K562 (cell line): ENCODE results near the gene CRACR2B. TPM values are rescaled to one million over a fixed set of nuclear protein-coding genes. Genes with fewer than 3 reads are reported as not detected.

ENCODE experiments used
- ADNP ChIP-seq: fragments of 200-800 bp; sonication (Bioruptor generic); IDR thresholded peaks from 2 replicates; pipeline ENCODE4 v1.6.1; 2016; ENCODE audit warnings: missing genetic modification characterization, missing compliant biosample characterization
- ATF7 ChIP-seq: fragments of 450-650 bp; IDR thresholded peaks from 2 replicates; pipeline ENCODE4 v1.7.1; 2014; ENCODE audit warnings: mild to moderate bottlenecking, moderate library complexity
- FUS ChIP-seq: fragments of 200-400 bp; formaldehyde crosslinking; optimal IDR thresholded peaks from 2 replicates; pipeline ENCODE3; 2017; ENCODE audit warnings: low read depth, low read length
- KAT8 ChIP-seq: fragments of 450-650 bp; IDR thresholded peaks from 2 replicates; pipeline ENCODE4 v1.6.1; 2016; ENCODE audit warnings: low read depth, mild to moderate bottlenecking
- MBD2 ChIP-seq: sonication (generic); IDR thresholded peaks from 2 replicates; pipeline ENCODE4 v1.6.1; 2016; ENCODE audit warnings: low read depth, borderline replicate concordance
- MEIS2 ChIP-seq: fragments of 450-650 bp; IDR thresholded peaks from 2 replicates; pipeline ENCODE4 v1.6.1; 2014; ENCODE audit warnings: mild to moderate bottlenecking; ENCODE audit not compliant: partially characterized antibody
- NCOA1 ChIP-seq: fragments of 450-650 bp; IDR thresholded peaks from 2 replicates; pipeline ENCODE4 v1.6.1; 2016; ENCODE audit warnings: low read depth
- PML ChIP-seq: IDR thresholded peaks from 2 replicates; pipeline ENCODE4 v1.6.1; 2012; ENCODE audit warnings: low read length, inconsistent platforms
- PREB ChIP-seq: sonication (generic); formaldehyde crosslinking; IDR thresholded peaks from 2 replicates; pipeline ENCODE4 v1.8.1; 2023; ENCODE audit warnings: mild to moderate bottlenecking, missing genetic modification reagents
- PTBP1 ChIP-seq: fragments of 200-400 bp; formaldehyde crosslinking; IDR thresholded peaks from 2 replicates; pipeline ENCODE4 v1.6.1; 2017; ENCODE audit warnings: low read depth, low read length
- PYGO2 ChIP-seq: fragments of 450-650 bp; IDR thresholded peaks from 2 replicates; pipeline ENCODE4 v1.6.1; 2016; ENCODE audit warnings: mild to moderate bottlenecking, missing genetic modification characterization, moderate library complexity, missing compliant biosample characterization
- SFPQ ChIP-seq: fragments of 200-400 bp; formaldehyde crosslinking; IDR thresholded peaks from 2 replicates; pipeline ENCODE4 v1.6.1; 2017; ENCODE audit warnings: mild to moderate bottlenecking, low read depth, low read length, moderate library complexity
- SNIP1 ChIP-seq: fragments of 450-650 bp; IDR thresholded peaks from 2 replicates; pipeline ENCODE4 v1.7.1; 2017; ENCODE audit warnings: low read depth, mild to moderate bottlenecking
- ZKSCAN1 ChIP-seq: fragments of 150-350 bp; IDR thresholded peaks from 2 replicates; pipeline ENCODE4 v1.6.1; 2016; ENCODE audit warnings: low read depth, low read length
- ZNF253 ChIP-seq: fragments of 250-450 bp; sonication (Bioruptor Pico); conservative IDR thresholded peaks from 2 replicates; pipeline ENCODE4 v1.6.1; 2021; ENCODE audit warnings: mild to moderate bottlenecking
- ZNF609 ChIP-seq: sonication (generic); formaldehyde crosslinking; IDR thresholded peaks from 2 replicates; pipeline ENCODE4 v1.8.1; 2023; ENCODE audit warnings: missing genetic modification reagents, mild to moderate bottlenecking, borderline replicate concordance
- polyA plus RNA-seq, 8 experiments: library from polyadenylated mRNA; depleted of rRNA in 4 of 8; stranded (reverse) in 5 of 8; unstranded in 3 of 8; fragments of >200 nt; fragmentation: Nextera tagmentation in 2 of 8; fragmentation: Illumina TruSeq in 1 of 8; extraction: Ambion mirVana in 2 of 8; extraction: Trizol in 1 of 8; gene quantifications; 2 replicates each; pipeline versions ENCODE4 v1.2.1 to v1.2.3, GENCODE V29; 2011 to 2014; ENCODE audit warnings: inconsistent platforms in 1 of 8, missing spikeins in 1 of 8
- total RNA-seq, 7 experiments: library from RNA; depleted of rRNA in 6 of 7; stranded (reverse); fragments of >200 nt in 6 of 7; fragmentation: Illumina TruSeq in 2 of 7; extraction: Trizol in 2 of 7; gene quantifications; 2 replicates each; pipeline versions ENCODE4 v1.2.1 to v1.2.3, GENCODE V29; 2011 to 2021; ENCODE audit warnings: low replicate concordance in 1 of 7
- TF ChIP-seq, protein P1 (sequence below): fragments of 250-450 bp; sonication (Bioruptor Pico); IDR thresholded peaks from 2 replicates; pipeline ENCODE4 v1.5.0; 2021
- TF ChIP-seq, protein P2 (sequence below): sonication (generic); formaldehyde crosslinking; IDR thresholded peaks from 2 replicates; pipeline ENCODE4 v1.8.1; 2022; ENCODE audit warnings: missing genetic modification reagents

The CRACR2B gene
- total and polyA plus RNA-seq, 9 of the 15 experiments (the other 6 are each of a cell fraction or from before 2014, with no cell fraction given), result 0.10 to 51.0 (median 6.0) TPM

DNA sequence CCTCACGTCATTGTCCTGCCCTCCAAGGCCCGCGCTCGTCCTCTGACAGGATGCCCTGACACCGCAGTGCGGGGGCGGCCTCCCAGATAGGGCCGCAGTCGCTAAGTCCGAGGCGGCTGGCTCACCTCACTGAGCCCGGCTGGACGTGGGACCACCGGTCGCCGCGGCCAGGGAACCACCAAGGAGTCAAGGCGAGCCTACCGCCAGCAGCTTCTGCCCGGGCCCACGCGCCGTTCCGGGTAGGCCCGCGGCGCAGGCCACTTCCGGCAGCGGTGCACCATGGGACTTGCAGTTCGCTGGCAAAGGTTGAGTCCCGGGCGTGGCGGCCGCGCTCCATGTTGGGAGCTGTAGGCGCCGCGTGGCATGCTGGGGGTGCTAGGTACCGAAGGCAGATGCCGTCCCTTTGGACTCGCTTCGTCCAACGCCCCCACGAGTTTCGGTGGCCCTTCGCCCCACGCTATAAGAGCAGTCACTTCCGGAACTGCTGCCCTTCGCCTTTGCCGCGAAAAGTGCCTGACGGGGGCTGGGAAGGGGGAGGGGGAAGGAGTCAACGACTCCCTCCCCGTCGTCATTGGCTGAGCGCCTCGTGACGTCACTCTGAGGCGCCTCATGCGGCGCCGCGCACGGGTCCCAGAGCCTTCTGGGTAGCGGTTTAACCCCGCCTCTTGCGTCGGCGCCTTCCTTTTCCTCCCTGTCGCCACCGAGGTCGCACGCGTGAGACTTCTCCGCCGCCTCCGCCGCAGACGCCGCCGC lies 18.3 kb upstream of the CRACR2B start, which contains the start of gene RPLP2 (continued):
- TF ChIP-seq, protein P1, sequence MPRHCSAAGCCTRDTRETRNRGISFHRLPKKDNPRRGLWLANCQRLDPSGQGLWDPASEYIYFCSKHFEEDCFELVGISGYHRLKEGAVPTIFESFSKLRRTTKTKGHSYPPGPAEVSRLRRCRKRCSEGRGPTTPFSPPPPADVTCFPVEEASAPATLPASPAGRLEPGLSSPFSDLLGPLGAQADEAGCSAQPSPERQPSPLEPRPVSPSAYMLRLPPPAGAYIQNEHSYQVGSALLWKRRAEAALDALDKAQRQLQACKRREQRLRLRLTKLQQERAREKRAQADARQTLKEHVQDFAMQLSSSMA (CRISPR knock-in tag), result no peak
- TF ChIP-seq PTBP1, result no peak; the same call in 1 of the 2 replicates
- no peak for TF ChIP-seq SNIP1
- peak; percentile 83 for TF ChIP-seq MBD2
- TF ChIP-seq FUS, result peak; percentile 81
- no peak for TF ChIP-seq SFPQ
- 0 out of 2 replicates have a peak, but pooled peaks have one; percentile 17 for TF ChIP-seq NCOA1
- TF ChIP-seq ZKSCAN1, result 0 out of 2 replicates have a peak, but pooled peaks have one; percentile 28
- TF ChIP-seq, protein P2, sequence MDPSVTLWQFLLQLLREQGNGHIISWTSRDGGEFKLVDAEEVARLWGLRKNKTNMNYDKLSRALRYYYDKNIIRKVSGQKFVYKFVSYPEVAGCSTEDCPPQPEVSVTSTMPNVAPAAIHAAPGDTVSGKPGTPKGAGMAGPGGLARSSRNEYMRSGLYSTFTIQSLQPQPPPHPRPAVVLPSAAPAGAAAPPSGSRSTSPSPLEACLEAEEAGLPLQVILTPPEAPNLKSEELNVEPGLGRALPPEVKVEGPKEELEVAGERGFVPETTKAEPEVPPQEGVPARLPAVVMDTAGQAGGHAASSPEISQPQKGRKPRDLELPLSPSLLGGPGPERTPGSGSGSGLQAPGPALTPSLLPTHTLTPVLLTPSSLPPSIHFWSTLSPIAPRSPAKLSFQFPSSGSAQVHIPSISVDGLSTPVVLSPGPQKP (CRISPR knock-in tag), result no peak
- no peak for TF ChIP-seq PYGO2 (tag)
- TF ChIP-seq ZNF609 (CRISPR knock-in tag), result no peak; the same call in 1 of the 2 replicates
- peak; percentile 45 for TF ChIP-seq MEIS2
- TF ChIP-seq ZNF253, result no peak
- no peak for TF ChIP-seq KAT8
- peak; percentile 96 for TF ChIP-seq ATF7
- TF ChIP-seq ADNP (tag), result no peak
- TF ChIP-seq PREB, result no peak
- TF ChIP-seq PML, result no peak
